Measurements from ENCODE around the gene PLPP4. TPM values are rescaled to one million over a fixed set of nuclear protein-coding genes. Genes with fewer than 3 reads are reported as not detected.

PLPP4 gene
- total RNA-seq, 4 donors from 2014 or later, result 2.5 TPM; not detected in 3

DNA sequence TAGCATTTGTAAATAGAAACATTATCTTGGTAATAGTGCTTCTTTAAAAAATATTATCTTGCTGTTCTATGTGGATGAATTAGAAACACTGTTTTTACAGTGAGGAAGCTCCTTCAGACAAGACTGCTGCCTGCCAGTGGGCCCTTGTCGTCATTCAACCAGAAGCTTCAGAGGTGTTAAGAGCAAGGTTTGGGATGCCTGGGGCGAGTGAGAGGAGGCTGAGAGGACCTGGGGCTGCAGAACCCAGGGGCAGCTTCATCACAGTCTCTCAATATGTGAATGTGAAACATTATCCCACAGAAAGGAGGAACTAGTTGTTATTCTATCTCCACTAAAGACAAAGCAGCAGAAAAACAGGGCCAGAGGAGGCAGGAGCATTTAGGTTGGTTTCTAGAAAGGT is 8.1 kb downstream of the PLPP4 start:
- 50 to 83% methylated on average over 1 to 2 of the region's 2 CpGs for WGBS, 2 donors (ENCODE audit: low coverage in 1 of 2)
- H3K4me3 ChIP-seq, result no peak overlapping the region
- ATAC-seq, result no peak

DNA sequence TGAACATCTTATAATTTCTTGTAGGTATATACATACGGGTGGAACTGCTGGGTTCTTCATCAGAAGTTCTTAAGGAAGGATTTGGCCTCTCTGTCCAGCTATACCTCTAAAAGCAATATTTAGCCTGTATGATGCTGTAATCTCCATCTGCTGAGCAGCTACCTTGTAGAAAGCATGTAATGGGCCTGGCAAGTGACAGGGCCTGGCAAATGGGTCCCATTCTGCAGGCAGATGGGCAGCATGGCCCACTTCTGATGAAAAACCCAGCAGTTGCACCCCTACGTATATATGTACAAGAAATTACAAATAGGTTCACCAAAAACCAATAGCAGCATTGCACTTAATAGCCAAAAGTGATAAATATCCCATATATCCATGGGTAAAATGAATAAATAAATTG is 9.0 kb downstream of the PLPP4 start:
- TF ChIP-seq EP300 (IDR thresholded peaks at IDR 0.05), result no peak
- no peak for TF ChIP-seq POLR2A (IDR thresholded peaks at IDR 0.05)
- no peak for TF ChIP-seq POLR2AphosphoS5 (IDR thresholded peaks at IDR 0.05)
- TF ChIP-seq CTCF (IDR thresholded peaks at IDR 0.05), result no peak
- H3K9me3 ChIP-seq, result no peaks in the 10 kb centered on the region
- no peaks in the 10 kb centered on the region for H3K36me3 ChIP-seq
- peaks cover 18% of the 10 kb centered on the region for H3K27me3 ChIP-seq
- ATAC-seq, result no peak
- WGBS, 2 donors (ENCODE audit: low coverage in 1 of 2), result 88 to 93% methylated on average over 2 of the region's 2 CpGs
- no peak overlapping the region for H3K4me3 ChIP-seq
- no peaks in the 10 kb centered on the region for H3K4me1 ChIP-seq
- no peak overlapping the region for H3K27ac ChIP-seq

More for the DNA sequence above, 8.1 kb downstream of the PLPP4 start:
- H3K4me1 ChIP-seq, result no peaks in the 10 kb centered on the region
- no peaks in the 10 kb centered on the region for H3K36me3 ChIP-seq
- TF ChIP-seq CTCF (IDR thresholded peaks at IDR 0.05) (no peak), EP300 (IDR thresholded peaks at IDR 0.05) (no peak), POLR2AphosphoS5 (IDR thresholded peaks at IDR 0.05) (no peak), POLR2A (IDR thresholded peaks at IDR 0.05) (no peak)
- no peak overlapping the region for H3K27ac ChIP-seq
- H3K9me3 ChIP-seq, result no peaks in the 10 kb centered on the region
- peaks cover 27% of the 10 kb centered on the region for H3K27me3 ChIP-seq

DNA sequence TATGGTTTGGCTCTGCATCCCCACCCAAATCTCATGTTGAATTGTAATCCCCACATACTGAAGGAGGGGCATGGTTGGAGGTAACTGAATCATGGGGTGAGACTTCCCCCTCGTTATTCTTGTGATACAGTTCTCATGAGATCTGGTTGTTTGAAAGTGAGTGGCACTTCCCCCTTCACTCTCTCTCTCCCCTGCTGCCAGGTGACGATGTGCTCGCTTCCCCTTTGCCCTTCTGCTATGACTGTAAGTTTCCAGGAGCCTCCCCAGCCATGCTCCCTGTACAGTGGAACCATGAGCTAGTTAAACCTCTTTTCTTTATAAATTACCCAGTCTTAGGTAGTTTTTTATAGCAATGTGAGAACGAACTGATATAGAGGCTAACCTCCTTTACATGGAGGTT is 16.6 kb downstream of the PLPP4 start:
- TF ChIP-seq CTCF (IDR thresholded peaks at IDR 0.05), result no peak
- TF ChIP-seq POLR2AphosphoS5 (IDR thresholded peaks at IDR 0.05), result no peak
- no peak for TF ChIP-seq POLR2A (IDR thresholded peaks at IDR 0.05)
- no peak for TF ChIP-seq EP300 (IDR thresholded peaks at IDR 0.05)
- WGBS, 2 donors (ENCODE audit: low coverage in 1 of 2), result 61 to 67% methylated on average over 4 of the region's 4 CpGs
- H3K4me3 ChIP-seq, result no peak overlapping the region
- no peaks in the 10 kb centered on the region for H3K4me1 ChIP-seq
- H3K9me3 ChIP-seq, result peaks cover 0 to 8% (median 0%) of the 10 kb centered on the region in 3 donors
- ATAC-seq, result no peak
- peaks cover 5% of the 10 kb centered on the region for H3K27me3 ChIP-seq
- no peaks in the 10 kb centered on the region for H3K36me3 ChIP-seq
- no peak overlapping the region for H3K27ac ChIP-seq

- H3K27me3 ChIP-seq, result peaks cover 5% of the 10 kb centered on the region
- TF ChIP-seq EP300 (IDR thresholded peaks at IDR 0.05), result no peak
- no peak for TF ChIP-seq POLR2A (IDR thresholded peaks at IDR 0.05)
- TF ChIP-seq POLR2AphosphoS5 (IDR thresholded peaks at IDR 0.05), result no peak
- TF ChIP-seq CTCF (IDR thresholded peaks at IDR 0.05), result no peak
- no peak overlapping the region for H3K27ac ChIP-seq
- 38 to 50% methylated on average over 1 of the region's 1 CpG for WGBS, 2 donors (ENCODE audit: low coverage in 1 of 2)
- no peak overlapping the region for H3K4me3 ChIP-seq
- H3K9me3 ChIP-seq, result peaks cover 0 to 8% (median 0%) of the 10 kb centered on the region in 3 donors
- no peaks in the 10 kb centered on the region for H3K36me3 ChIP-seq
- no peak for ATAC-seq
- H3K4me1 ChIP-seq, result no peaks in the 10 kb centered on the region
Observed at GRCh38 chr10:120474956-120475355, 17.9 kb downstream of the PLPP4 start.

DNA sequence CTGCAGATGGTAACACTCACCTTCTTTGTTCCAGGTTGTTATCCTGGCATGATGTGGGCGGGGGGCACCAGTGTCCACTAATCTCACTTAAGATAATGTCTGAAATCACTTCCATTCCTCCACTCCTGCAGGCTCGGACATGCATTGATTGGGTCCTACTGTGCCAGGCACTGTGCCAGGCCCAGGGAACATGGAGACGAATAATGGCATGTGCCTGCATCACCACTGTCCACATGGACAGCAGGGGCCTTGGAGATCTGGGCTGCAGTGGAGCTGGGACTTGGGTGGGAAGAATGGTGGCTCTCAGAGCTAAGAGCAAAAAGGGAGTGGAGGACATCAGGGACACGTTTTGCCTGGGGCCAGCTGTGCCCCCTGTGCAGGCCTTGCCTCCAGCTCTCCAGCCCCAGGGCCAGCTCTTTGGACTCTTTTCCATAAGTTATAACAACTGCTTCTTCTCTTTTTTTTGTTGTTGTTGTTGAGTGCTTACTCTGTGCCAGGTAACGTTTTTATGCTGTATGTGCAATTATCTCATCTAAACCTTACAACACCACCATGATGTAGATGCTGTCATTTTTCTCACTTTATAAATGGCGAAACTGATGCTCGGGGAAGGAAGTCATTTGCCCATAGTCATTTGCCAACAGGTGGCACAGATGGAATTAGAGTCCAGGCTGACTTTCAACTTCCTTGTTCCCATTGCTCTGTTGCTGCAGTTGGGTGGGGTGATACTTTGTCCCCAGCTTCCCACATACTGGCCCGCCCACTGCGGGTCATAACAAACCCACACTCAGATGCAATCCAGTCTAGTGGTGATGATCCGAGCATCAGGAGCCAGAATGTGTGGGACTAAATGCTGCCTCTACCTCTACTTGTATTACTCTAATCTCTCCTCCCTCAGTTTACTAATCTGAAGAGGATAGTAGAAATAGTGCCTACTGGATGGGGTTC is 19.1 kb downstream of the PLPP4 start:
- H3K36me3 ChIP-seq, result no peaks in the 10 kb centered on the region
- TF ChIP-seq CTCF (IDR thresholded peaks at IDR 0.05) (no peak), EP300 (IDR thresholded peaks at IDR 0.05) (no peak), POLR2A (IDR thresholded peaks at IDR 0.05) (no peak), POLR2AphosphoS5 (IDR thresholded peaks at IDR 0.05) (no peak)
- 75 to 80% methylated on average over 3 to 5 of the region's 10 CpGs for WGBS, 2 donors (ENCODE audit: low coverage in 1 of 2)
- H3K4me1 ChIP-seq, result no peaks in the 10 kb centered on the region
- peaks cover 0 to 8% (median 0%) of the 10 kb centered on the region in 3 donors for H3K9me3 ChIP-seq
- H3K27me3 ChIP-seq, result peaks cover 9% of the 10 kb centered on the region
- H3K27ac ChIP-seq, result no peak overlapping the region
- ATAC-seq, result no peak
- H3K4me3 ChIP-seq, result no peak overlapping the region
